Endothelial cell of umbilical vein (primary cell): Measurements from ENCODE around the gene SGSH. TPM values are rescaled to one million over a fixed set of nuclear protein-coding genes. Genes with fewer than 3 reads are reported as not detected.

Experiments
- BruUV-seq: library from RNA; stranded (reverse); fragments of 400-500 nt; replicated peaks from 2 replicates; lab custom pipeline; 2021; lab: Mats Ljungman, UMichigan
- CTCF ChIA-PET: fragments of 300-600, 350-600 bp; sonication (Branson Sonifier 250); formaldehyde crosslinking; loops from one replicate; lab custom pipeline; 2021; ENCODE audit warnings: antibody characterized with exemption, inconsistent platforms; lab: Charles Lee
- POLR2A ChIA-PET: fragments of 300-600, 350-600 bp; sonication (Branson Sonifier 250); formaldehyde crosslinking; loops from one replicate; lab custom pipeline; 2021; ENCODE audit warnings: antibody characterized with exemption, inconsistent platforms; lab: Charles Lee
- DNase-seq: peaks from one replicate; pipeline ENCODE4 v3.0.0-alpha.2; 2011; ENCODE audit warnings: low read depth, low spot score
- FAIRE-seq: peaks from 2 replicates; lab custom pipeline; 2011; peaks lifted over from hg19 to GRCh38; lab: Jason Lieb, UNC
- H2AFZ ChIP-seq: 2 replicates; pipeline ENCODE4 v1.6.0; 2012; ENCODE audit warnings: low read depth, low read length, control low read depth, inconsistent platforms
- H3K27ac ChIP-seq: 2 replicates; pipeline ENCODE4 v1.5.1; 2011; ENCODE audit warnings: low read depth, mild to moderate bottlenecking, control low read depth, low read length, moderate library complexity; ENCODE audit not compliant: insufficient read depth
- H3K27me3 ChIP-seq, 2 experiments: 2 replicates each; pipeline versions ENCODE4 v1.6.0 to v1.6.1; 2011; ENCODE audit warnings: low read length in 2 of 2, mixed read lengths in 1 of 2; ENCODE audit not compliant: control insufficient read depth in 2 of 2, insufficient read depth in 2 of 2
- H3K36me3 ChIP-seq, 2 experiments: 2 replicates in 1 of 2; 3 replicates in 1 of 2; pipeline ENCODE4 v1.5.1; 2011; ENCODE audit warnings: low read length in 2 of 2, mild to moderate bottlenecking in 1 of 2, moderate library complexity in 1 of 2; ENCODE audit not compliant: control insufficient read depth in 2 of 2, insufficient read depth in 2 of 2; ENCODE audit errors: extremely low read depth in 1 of 2
- H3K4me1 ChIP-seq: 3 replicates; pipeline ENCODE4 v1.5.1; 2011; ENCODE audit warnings: mild to moderate bottlenecking, low read length; ENCODE audit not compliant: control insufficient read depth, insufficient read depth; ENCODE audit errors: extremely low read depth
- H3K4me2 ChIP-seq: 2 replicates; pipeline ENCODE4 v1.6.1; 2011; ENCODE audit warnings: low read length, control low read depth, mixed read lengths; ENCODE audit not compliant: insufficient read depth
- H3K4me3 ChIP-seq, 3 experiments: fragments of 200-600 bp in 1 of 3; sonication (generic), shearing (Covaris generic) in 1 of 3; replicated peaks in 1 of 3; 2 replicates each; pipeline ENCODE4 v1.5.1; 2011 to 2016; ENCODE audit warnings: control low read depth in 3 of 3, low read length in 3 of 3, mild to moderate bottlenecking in 2 of 3, inconsistent platforms in 1 of 3, low read depth in 1 of 3, moderate library complexity in 1 of 3; ENCODE audit not compliant: insufficient read depth in 1 of 3
- H3K79me2 ChIP-seq: 2 replicates; pipeline ENCODE4 v1.6.0; 2012; ENCODE audit warnings: low read length, inconsistent platforms; ENCODE audit not compliant: control insufficient read depth, insufficient read depth
- H3K9ac ChIP-seq: replicated peaks from 2 replicates; pipeline ENCODE3; 2011; ENCODE audit warnings: low read length, control low read depth; ENCODE audit not compliant: insufficient read depth; ENCODE audit errors: extremely low read depth
- H3K9me1 ChIP-seq: replicated peaks from 3 replicates; pipeline ENCODE4 v1.6.0; 2011; ENCODE audit warnings: mild to moderate bottlenecking, low read length; ENCODE audit not compliant: control insufficient read depth, insufficient read depth; ENCODE audit errors: extremely low read depth
- H3K9me3 ChIP-seq: replicated peaks from 2 replicates; pipeline ENCODE4 v1.5.1; 2012; ENCODE audit warnings: low read length, inconsistent platforms; ENCODE audit not compliant: control insufficient read depth, insufficient read depth
- H4K20me1 ChIP-seq: replicated peaks from 2 replicates; pipeline ENCODE3; 2011; ENCODE audit warnings: mild to moderate bottlenecking, low read length; ENCODE audit not compliant: control insufficient read depth, insufficient read depth; ENCODE audit errors: extremely low read depth
- CTCF ChIP-seq, 2 donors: IDR thresholded peaks; 1 replicate in 1 of 2; 2 replicates in 1 of 2; pipeline ENCODE4 v1.5.1; 2011; ENCODE audit warnings: low read length in 2 of 2, mild to moderate bottlenecking in 2 of 2, moderate library complexity in 2 of 2, control low read depth in 1 of 2, inconsistent platforms in 1 of 2, low read depth in 1 of 2; ENCODE audit not compliant: insufficient read depth in 1 of 2; ENCODE audit errors: extremely low read depth in 1 of 2
- EZH2 ChIP-seq: IDR thresholded peaks from 2 replicates; pipeline ENCODE4 v1.6.1; 2012; ENCODE audit warnings: borderline replicate concordance, low read depth, mild to moderate bottlenecking, moderate library complexity, low read length, inconsistent platforms; ENCODE audit not compliant: severe bottlenecking
- FOS ChIP-seq: IDR thresholded peaks from 2 replicates; pipeline ENCODE4 v1.6.1; 2011; ENCODE audit warnings: mild to moderate bottlenecking, low read length, moderate library complexity, borderline replicate concordance; ENCODE audit not compliant: insufficient read depth
- GATA2 ChIP-seq: IDR thresholded peaks from 2 replicates; pipeline ENCODE4 v1.7.0; 2011; ENCODE audit warnings: low read depth, mild to moderate bottlenecking, moderate library complexity, mixed read lengths, low read length; ENCODE audit not compliant: insufficient read length, insufficient read depth
- POLR2A ChIP-seq: IDR thresholded peaks from 2 replicates; pipeline ENCODE4 v1.6.1; 2012; ENCODE audit warnings: low read depth, mild to moderate bottlenecking, control low read depth, low read length
- POLR2AphosphoS5 ChIP-seq: IDR thresholded peaks from 2 replicates; pipeline ENCODE4 v1.6.1; 2012; ENCODE audit warnings: low read depth, mild to moderate bottlenecking, control low read depth, low read length, moderate library complexity; ENCODE audit not compliant: insufficient read depth
- dilution Hi-C: fragments of 300-500 bp; cut with MboI; formaldehyde crosslinking; loops from one replicate; pipeline ENCODE4 v1.15.0; 2019; ENCODE audit warnings: low sequenced_read_pairs; ENCODE audit not compliant: extremely low pct_ligation_motif_present
- intact Hi-C: fragments of 100-400 bp; cut with micrococcal nuclease; formaldehyde crosslinking; loops from one replicate; pipeline ENCODE4 v1.10.0; 2022
- polyA plus RNA-seq, 4 experiments: library from polyadenylated mRNA; depleted of rRNA in 3 of 4; stranded (reverse) in 3 of 4; unstranded in 1 of 4; fragments of >200 nt; gene quantifications; 2 replicates each; pipeline versions ENCODE4 v1.2.1 to v1.2.3, GENCODE V29; 2011 to 2012; ENCODE audit warnings: missing spikeins in 1 of 4
- total RNA-seq: library from RNA; stranded (reverse); gene quantifications from 2 replicates; pipeline ENCODE4 v1.2.3, GENCODE V29; 2021

Gene SGSH
- total and polyA plus RNA-seq, 2 donors (not counting 3 experiments of a cell fraction or from before 2014, with no cell fraction given): 81.4 to 217 TPM

- no peak for DNase-seq
- ChIA-PET CTCF (no interaction called here), POLR2A (no interaction called here)
- peak overlapping the region; percentile 52 for H3K4me2 ChIP-seq
- no peak overlapping the region for H3K4me3 ChIP-seq
- H3K9me3 ChIP-seq: no peaks in the 10 kb centered on the region
- H3K27ac ChIP-seq: peak overlapping the region; percentile 48
- dilution Hi-C loops: no loop called here
- BruUV-seq: no TSS peak
- no peak for TF ChIP-seq POLR2AphosphoS5
- no peak for TF ChIP-seq GATA2
- TF ChIP-seq EZH2: no peak
- TF ChIP-seq FOS: no peak
- TF ChIP-seq POLR2A: no peak
- TF ChIP-seq CTCF (IDR thresholded peaks at IDR 0.05; ENCODE audit: extremely low read depth in 1 of 2, insufficient read depth in 1 of 2, low read depth in 1 of 2, low read length in 2 of 2): no peak
- no peak overlapping the region for H3K9ac ChIP-seq
- peaks cover 22% of the 10 kb centered on the region for H3K79me2 ChIP-seq
- H3K4me1 ChIP-seq: peaks cover 33% of the 10 kb centered on the region
- intact Hi-C loops: loop anchor here (2.0 to 5.0 kb wide), 3 partner anchors 17 to 115 kb away; partner anchors contain the start of gene EIF4A3
- no peaks in the 10 kb centered on the region for H4K20me1 ChIP-seq
- no peaks in the 10 kb centered on the region for H3K9me1 ChIP-seq
- FAIRE-seq: no peak
- H2AFZ ChIP-seq: no peak overlapping the region
- H3K27me3 ChIP-seq: no peaks in the 10 kb centered on the region
- H3K36me3 ChIP-seq: peaks cover 2% of the 10 kb centered on the region in 2 experiments
These were observed 42.2 kb upstream of the SGSH start for GRCh38 chr17:80262291-80262690.
